Measurements from ENCODE around the gene ZNF331.
"Not testable (repeated sequence)": the region's sequence is repeated elsewhere in the genome, so short reads cannot be mapped to it uniquely, and the experiment has no call there.

ZNF331 gene

GRCh38 chr19:53537521-53538377, at the start of gene ZNF331:
ZNF331 (plus strand) TSS chr19:53538145; CDS start chr19:53569377, 31,232 bp downstream.
- DNase-seq = peak; percentile 89

- no peak for DNase-seq
Measured at GRCh38 chr19:53492153-53492552, 45.8 kb upstream of the ZNF331 start.

GRCh38 chr19:53497311-53498023, 40.5 kb upstream of the ZNF331 start:
- DNase-seq = not testable (repeated sequence)

- not testable (repeated sequence) for DNase-seq
Measured at GRCh38 chr19:53498024-53498395, 39.9 kb upstream of the ZNF331 start.

GRCh38 chr19:53503151-53503550, 34.8 kb upstream of the ZNF331 start:
- not testable (repeated sequence) for DNase-seq

GRCh38 chr19:53503671-53504364, 34.1 kb upstream of the ZNF331 start:
- not testable (repeated sequence) for DNase-seq

- not testable (repeated sequence) for DNase-seq
Measured at GRCh38 chr19:53504365-53504703, 33.6 kb upstream of the ZNF331 start.

GRCh38 chr19:53504885-53505284, 33.1 kb upstream of the ZNF331 start:
- DNase-seq = no peak

GRCh38 chr19:53506728-53507127, 31.2 kb upstream of the ZNF331 start:
- no peak for DNase-seq

- DNase-seq = no peak
Measured at GRCh38 chr19:53507523-53508442, 30.2 kb upstream of the ZNF331 start.

GRCh38 chr19:53509443-53509842, 28.5 kb upstream of the ZNF331 start:
- no peak for DNase-seq

GRCh38 chr19:53509845-53510244, 28.1 kb upstream of the ZNF331 start:
- no peak for DNase-seq

- no peak for DNase-seq
Measured at GRCh38 chr19:53511357-53511756, 26.6 kb upstream of the ZNF331 start.

GRCh38 chr19:53511933-53512374, 26.0 kb upstream of the ZNF331 start:
- DNase-seq = peak; percentile 60

- DNase-seq = not testable (repeated sequence)
Measured at GRCh38 chr19:53515047-53515446, 22.9 kb upstream of the ZNF331 start.

GRCh38 chr19:53517114-53517741, 20.7 kb upstream of the ZNF331 start:
- DNase-seq = no peak

GRCh38 chr19:53518121-53518520, 19.8 kb upstream of the ZNF331 start:
- DNase-seq = no peak

GRCh38 chr19:53518716-53519115, 19.2 kb upstream of the ZNF331 start:
- no peak for DNase-seq

GRCh38 chr19:53519446-53519845, 18.5 kb upstream of the ZNF331 start:
- no peak for DNase-seq

GRCh38 chr19:53520163-53520546, 17.8 kb upstream of the ZNF331 start:
- DNase-seq = no peak

- peak; percentile 85 for DNase-seq
Measured at GRCh38 chr19:53520547-53521372, 17.2 kb upstream of the ZNF331 start.
